Stimulated activated CD4-positive, alpha-beta T cell treated with anti-CD3 and anti-CD28 coated beads, Interleukin-1b, Interleukin-23, amount 100 ng/mL, for 48 hours (primary cell): ENCODE data around the gene CYFIP1.

Source experiments
- DNase-seq: peaks from one replicate; pipeline ENCODE4 v3.0.0-alpha.2; 2020

CYFIP1 gene

GRCh38 chr15:22915866-22916515, 64.2 kb downstream of the CYFIP1 start:
- no peak for DNase-seq

DNA sequence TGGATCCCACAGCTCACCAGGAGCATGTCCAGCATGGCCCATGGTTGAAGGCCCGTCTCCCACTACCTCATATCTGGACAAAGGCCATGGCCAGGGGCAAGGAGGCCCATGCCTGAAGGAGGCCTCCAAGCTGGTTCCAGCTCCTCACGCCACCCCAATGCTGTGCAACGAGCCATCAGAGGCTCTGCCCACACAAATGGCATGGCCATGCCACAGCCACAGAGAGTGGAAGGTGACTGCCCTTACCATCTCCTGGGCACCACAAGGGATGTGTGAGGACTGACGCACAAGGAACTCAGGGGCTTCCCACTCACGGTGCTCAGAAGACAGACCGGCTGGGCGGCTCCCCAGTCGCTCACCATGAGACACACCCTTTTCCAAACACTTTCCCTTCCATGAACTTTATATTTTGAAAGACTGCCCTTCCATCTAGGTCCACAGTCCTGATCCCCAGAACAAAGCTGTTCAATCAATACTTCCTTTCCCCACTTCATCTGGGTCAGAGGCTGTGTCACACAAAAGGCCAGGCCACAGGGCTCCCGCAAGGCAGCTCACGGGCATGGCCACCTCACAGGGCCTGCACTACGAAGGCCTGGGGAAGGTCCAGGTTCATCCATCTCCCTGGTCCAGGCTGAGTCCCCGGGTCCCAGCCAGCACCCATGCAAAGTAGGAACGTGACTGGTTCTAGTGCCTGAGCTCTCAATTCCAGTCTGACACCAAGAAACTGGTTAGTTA, 66.4 kb downstream of the CYFIP1 start:
- no peak for DNase-seq

DNA sequence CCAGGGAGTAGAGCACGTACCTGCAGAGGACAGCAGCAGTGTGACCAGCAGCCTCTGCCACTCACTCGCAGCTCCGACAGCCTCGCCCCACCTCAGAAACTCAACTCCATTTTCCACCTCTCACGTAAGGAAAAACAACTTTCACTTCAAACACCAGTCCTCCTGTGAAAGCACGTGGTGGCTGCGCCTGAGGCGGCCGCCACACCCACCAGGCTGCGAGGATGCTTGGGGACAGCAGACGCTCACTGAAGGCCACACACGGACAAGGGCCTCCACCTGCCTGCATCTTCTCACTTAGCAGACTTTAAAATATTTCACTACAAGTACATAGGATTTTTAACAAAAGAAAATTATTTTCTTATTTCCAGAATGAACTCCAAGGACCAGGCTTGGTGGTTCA, 67.9 kb downstream of the CYFIP1 start:
- no peak for DNase-seq

- no peak for DNase-seq
Observed at GRCh38 chr15:22911306-22911705, 68.9 kb downstream of the CYFIP1 start.

- DNase-seq: no peak
Observed at GRCh38 chr15:22908830-22909229, 71.3 kb downstream of the CYFIP1 start.

GRCh38 chr15:22907161-22907950, 72.8 kb downstream of the CYFIP1 start:
- DNase-seq: no peak

GRCh38 chr15:22904736-22905135, 75.4 kb downstream of the CYFIP1 start:
- DNase-seq: no peak

- no peak for DNase-seq
Observed at GRCh38 chr15:22903961-22904534, 76.1 kb downstream of the CYFIP1 start.

DNA sequence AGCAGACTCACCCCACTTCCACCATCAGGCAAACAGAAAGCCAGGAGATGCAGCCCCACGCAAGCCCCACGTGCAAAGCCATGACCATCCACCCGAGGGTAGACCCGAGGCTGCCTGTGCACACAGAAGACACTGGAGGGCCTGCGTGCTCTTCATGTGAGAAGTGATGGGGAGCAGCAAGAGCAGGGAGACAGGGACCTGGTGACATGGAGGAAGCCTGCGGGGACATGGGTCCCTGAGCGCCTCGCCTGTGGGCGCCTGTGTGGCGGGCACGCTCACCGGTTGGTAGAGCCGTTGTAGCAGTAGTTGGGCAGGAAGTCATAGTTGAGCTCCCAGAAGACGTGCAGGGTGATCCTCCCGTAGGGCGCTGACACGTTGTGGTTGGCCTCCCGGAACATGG, 76.7 kb downstream of the CYFIP1 start:
- DNase-seq: no peak

GRCh38 chr15:22902981-22903380, 77.2 kb downstream of the CYFIP1 start:
- DNase-seq: no peak

DNA sequence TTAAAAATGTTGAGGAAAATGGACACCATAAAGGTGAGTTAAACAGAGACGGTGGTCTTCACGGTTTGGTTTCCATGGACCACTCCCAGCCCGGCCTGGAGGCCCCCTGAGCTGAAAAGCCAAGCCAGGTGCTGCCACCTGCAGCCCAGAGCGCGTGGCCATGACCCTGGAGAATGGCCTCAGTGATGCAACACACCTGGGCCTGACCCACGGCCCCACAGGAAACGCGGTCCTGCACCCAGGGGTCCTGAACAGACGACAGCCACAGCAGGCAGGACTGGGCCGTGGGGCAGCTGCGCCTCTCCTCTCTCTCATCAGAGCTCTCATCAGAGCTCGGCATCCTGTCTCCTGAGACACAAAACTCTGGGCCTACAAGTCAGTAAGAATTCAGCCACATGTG, 77.6 kb downstream of the CYFIP1 start:
- no peak for DNase-seq

DNA sequence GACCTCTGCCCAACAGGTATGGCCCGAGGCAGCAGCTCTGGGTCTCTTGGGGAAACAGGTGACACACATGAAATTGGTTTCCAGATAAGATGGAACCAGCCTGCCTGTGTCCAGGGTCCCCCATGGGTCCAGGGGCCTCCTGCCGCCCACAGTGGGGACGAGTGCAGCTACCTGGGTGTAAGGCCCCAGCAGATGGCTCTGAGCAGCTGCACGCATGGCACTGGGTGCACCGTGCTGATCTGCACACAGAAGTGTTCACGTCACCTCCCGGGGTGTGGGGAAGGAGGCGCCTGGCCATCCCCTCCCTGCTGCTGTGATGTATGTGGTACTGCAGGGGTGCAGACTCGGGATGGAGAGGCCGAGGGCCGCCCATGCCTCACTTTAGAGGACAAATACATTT, 78.1 kb downstream of the CYFIP1 start:
- no peak for DNase-seq

GRCh38 chr15:22895465-22896190, 84.5 kb downstream of the CYFIP1 start:
- DNase-seq: peak; percentile 63

GRCh38 chr15:22893881-22894280, 86.3 kb downstream of the CYFIP1 start:
- no peak for DNase-seq

- DNase-seq: no peak
Observed at GRCh38 chr15:22893081-22893480, 87.1 kb downstream of the CYFIP1 start.

DNA sequence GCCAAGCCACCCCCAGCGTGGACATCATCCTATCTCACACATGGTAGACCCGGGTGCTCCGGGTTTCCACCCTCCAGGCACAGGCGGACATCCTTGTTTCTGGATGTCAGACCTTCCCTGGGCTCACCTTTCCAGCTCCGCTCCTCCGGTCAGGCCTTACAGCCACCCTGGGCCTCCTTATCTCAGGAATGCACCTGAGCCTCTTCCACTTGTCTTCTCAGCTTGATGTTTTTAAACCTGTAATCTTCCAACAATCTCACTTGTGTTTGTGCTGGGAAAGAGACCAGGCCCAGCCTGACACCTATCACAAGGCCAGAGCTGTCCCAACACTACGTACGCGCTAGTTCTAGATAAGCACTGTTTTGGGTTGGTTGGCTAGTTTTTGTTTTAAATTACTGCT, 87.8 kb downstream of the CYFIP1 start:
- DNase-seq: no peak

DNA sequence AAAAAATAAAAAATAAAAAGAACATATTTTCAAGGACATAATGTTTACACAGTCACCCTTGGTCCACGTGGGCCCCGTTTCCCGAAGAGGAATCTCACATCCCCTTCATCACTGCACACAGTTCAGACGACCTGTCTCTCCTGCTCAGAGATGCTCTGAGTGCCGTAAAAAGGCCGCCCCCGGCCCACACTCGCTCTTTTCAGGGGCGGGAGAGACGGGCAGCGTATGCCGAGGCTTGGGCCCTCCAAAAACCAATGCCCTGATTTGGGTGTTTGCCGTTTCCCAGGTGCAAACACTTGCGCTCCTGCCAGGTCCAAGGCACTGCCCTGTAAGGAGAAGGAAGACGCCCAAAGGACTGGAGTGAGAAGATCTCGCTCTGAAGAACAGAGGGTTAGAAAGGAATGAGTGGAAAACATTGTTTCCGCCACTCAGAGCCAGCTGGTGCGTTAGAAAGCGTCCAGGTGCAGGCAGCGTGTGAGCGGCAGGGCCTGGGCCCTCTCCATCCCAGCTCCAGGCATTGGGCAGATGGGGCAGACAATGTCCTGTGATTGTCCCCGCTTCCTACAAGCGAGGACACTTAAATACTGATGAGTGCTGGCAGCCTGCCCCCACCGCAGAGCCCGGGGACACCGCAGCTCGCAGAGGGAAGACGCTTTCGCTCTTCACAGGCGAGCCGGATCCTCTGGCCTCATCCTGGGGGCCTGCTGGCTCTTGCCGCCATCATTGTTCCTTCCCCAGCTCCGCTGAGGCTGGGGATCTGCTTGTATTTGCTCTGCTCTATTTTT, 88.5 kb downstream of the CYFIP1 start:
- DNase-seq: no peak

- no peak for DNase-seq
Observed at GRCh38 chr15:22890296-22890695, 89.9 kb downstream of the CYFIP1 start.

- DNase-seq: no peak
Observed at GRCh38 chr15:22889146-22889818, 90.9 kb downstream of the CYFIP1 start.

DNA sequence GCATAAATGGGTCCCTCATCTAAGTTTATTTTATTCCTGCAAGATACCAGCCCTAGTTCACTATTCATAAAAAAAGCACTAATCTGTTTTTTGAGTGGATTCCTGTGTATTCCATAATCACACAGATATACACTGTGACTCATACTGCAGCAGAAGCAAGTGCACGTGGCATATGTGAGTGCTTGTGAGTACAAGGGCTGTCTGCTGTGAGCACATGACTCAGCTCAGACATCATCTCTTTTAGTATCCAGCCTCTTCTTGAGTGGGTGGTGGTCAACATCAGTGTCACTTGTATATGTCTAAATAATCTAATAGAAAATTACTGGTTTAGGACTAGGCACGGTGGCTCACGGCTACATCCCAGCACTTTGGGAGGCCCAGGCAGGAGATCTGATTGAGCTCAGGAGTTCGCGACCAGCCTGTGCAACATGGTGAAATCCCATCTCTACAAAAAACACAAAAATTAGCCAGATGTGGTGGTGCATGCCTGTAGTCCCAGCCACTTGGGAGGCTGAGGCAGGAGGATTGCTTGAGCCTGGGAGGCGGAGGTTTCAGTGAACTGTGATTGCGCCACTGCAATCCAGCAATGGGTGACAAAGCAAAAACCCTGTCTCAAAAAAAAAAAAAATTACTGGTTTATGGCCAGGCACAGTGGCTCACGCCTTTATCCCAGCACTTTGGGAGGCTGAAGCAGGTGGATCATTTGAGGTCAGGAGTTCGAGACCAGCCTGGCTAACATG, 91.9 kb downstream of the CYFIP1 start:
- no peak for DNase-seq
